Activated T-helper 2 cell treated with anti-CD3 and anti-CD28 coated beads, Interferon-gamma antibody, Interleukin-2, Interleukin-4, amounts not matched to agents 10 μg/mL and 5 μg/mL and 100 μg/mL, durations not matched to agents 14 hours and 24 hours and 36 hours (primary cell): Measurements from ENCODE around the gene RNF125. TPM values are rescaled to one million over a fixed set of nuclear protein-coding genes. Genes with fewer than 3 reads are reported as not detected.
A peak's percentile ranks its signal among the peaks of the same experiment; 100 is the strongest.
"Not testable (repeated sequence)": the region's sequence is repeated elsewhere in the genome, so short reads cannot be mapped to it uniquely, and the experiment has no call there.

Source experiments
- DNase-seq: peaks from one replicate; pipeline ENCODE4 v3.0.0; 2021; ENCODE audit warnings: low spot score
- H3K27ac Mint-ChIP-seq: one replicate; pipeline ENCODE4 v1.8.0; 2021; ENCODE audit warnings: mixed read lengths
- H3K27me3 Mint-ChIP-seq: one replicate; pipeline ENCODE4 v1.8.0; 2021; ENCODE audit warnings: low read depth, mixed read lengths
- H3K36me3 Mint-ChIP-seq: one replicate; pipeline ENCODE4 v1.8.0; 2021; ENCODE audit warnings: low read depth, mixed read lengths
- H3K4me1 Mint-ChIP-seq: one replicate; pipeline ENCODE4 v1.8.0; 2021; ENCODE audit warnings: low read depth, mixed read lengths
- H3K4me3 Mint-ChIP-seq: one replicate; pipeline ENCODE4 v1.8.0; 2021; ENCODE audit warnings: low read depth, mild to moderate bottlenecking, moderate library complexity, mixed read lengths
- H3K9me3 Mint-ChIP-seq: one replicate; pipeline ENCODE4 v1.8.0; 2021; ENCODE audit warnings: mixed read lengths
- intact Hi-C: fragments of 100-400 bp; cut with micrococcal nuclease; formaldehyde crosslinking; loops from one replicate; pipeline ENCODE4 v1.15.1; 2023
- total RNA-seq: library from RNA; stranded (reverse); gene quantifications from 2 replicates; pipeline ENCODE4 v1.2.3, GENCODE V29; 2022

RNF125 gene
- total RNA-seq, 1 donor from 2014 or later: 83.6 TPM

DNA sequence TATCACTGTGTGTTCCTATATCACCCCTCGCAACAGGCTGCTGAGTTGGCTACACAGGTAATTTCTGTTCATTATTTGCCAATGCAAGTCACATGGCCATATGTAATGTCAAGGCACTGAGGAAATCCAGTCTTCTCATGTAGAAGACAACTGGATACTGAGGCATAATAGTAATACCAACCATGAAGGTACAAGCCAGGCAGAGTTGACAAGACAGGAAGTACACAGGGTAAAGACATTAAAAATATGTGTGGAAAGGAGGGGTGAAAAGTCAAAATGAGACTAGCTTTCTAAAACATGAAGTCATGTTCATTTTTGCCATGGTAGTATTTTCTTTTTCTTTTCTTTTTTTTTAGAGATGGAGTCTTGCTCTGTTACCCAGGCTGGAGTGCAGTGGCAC, 55.6 kb downstream of the RNF125 start:
- Mint-ChIP-seq H3K36me3 (peaks cover 72% of the 10 kb centered on the region), H3K27ac (peak overlapping the region; percentile 35), H3K27me3 (no peaks in the 10 kb centered on the region), H3K9me3 (no peaks in the 10 kb centered on the region), H3K4me1 (peaks cover 38% of the 10 kb centered on the region), H3K4me3 (no peak overlapping the region)
- DNase-seq: no peak
- intact Hi-C loops: loop anchor here (1.0 kb wide), 1 partner anchor 130 kb away; no protein-coding TSS in a partner anchor

DNA sequence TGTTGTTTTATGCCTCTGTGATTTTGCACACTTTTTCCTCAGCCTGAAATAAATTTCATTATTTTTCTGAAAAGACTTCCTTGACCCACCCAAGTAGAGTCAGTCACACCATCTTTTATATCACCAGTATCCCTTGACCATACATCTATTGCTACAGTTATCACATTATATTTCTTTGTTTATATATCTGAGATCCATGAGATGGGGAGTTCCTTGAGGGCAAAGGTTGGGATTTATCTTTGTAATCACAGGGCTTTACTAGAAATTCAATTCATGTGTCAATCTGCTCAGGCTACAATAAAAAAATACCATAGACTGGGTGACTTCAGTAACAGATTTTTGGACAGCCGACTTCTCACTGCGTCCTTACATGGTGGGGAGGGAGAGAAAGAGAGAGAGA, 60.2 kb downstream of the RNF125 start:
- intact Hi-C loops: no loop called here
- Mint-ChIP-seq H3K36me3 (peaks cover 54% of the 10 kb centered on the region), H3K4me3 (no peak overlapping the region), H3K4me1 (peaks cover 29% of the 10 kb centered on the region), H3K27me3 (no peaks in the 10 kb centered on the region), H3K9me3 (no peaks in the 10 kb centered on the region), H3K27ac (no peak overlapping the region)
- DNase-seq: no peak

DNA sequence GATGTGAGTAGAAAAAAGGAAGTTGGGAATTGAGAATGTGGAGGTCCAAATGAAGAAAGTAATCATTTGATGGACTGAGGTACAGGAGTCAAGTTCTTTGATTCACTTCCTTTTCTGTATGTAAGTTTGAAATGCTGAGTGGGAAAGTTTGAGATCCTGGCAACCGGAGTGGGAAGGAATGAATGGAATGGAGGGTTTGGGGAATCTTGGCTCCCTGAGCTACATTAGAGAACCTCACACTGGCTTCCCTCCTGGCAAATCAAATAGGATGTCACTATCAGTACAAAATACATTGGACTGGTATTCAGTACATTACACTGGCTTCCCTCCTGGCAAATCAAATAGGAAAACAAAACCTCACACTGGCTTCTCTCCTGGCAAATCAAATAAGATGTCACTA, 63.3 kb downstream of the RNF125 start:
- H3K27me3 Mint-ChIP-seq: no peaks in the 10 kb centered on the region
- intact Hi-C loops: no loop called here
- H3K4me1 Mint-ChIP-seq: peaks cover 32% of the 10 kb centered on the region
- no peak overlapping the region for H3K27ac Mint-ChIP-seq
- no peak overlapping the region for H3K4me3 Mint-ChIP-seq
- H3K9me3 Mint-ChIP-seq: no peaks in the 10 kb centered on the region
- H3K36me3 Mint-ChIP-seq: peaks cover 38% of the 10 kb centered on the region
- DNase-seq: no peak

DNA sequence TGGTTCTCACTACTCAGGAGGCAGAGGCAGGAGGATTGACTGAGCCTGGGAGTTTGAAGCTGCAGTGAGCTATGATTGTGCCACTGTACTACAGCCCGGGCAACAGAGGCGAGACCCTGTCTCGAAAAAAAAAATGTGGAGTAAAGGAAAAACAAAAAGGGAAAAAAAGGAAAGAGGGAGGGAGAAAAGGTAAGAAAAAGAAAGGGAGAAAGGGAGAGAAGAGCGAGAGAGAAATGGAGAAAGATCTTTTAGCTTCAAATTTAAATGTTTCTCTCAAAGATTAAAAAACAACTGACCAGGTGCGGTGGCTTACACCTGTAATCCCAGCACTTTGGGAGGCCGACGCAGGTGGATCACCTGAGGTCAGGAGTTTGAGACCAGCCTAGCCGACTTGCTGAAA, 65.2 kb downstream of the RNF125 start:
- peak overlapping the region; percentile 73 for H3K27ac Mint-ChIP-seq
- intact Hi-C loops: no loop called here
- no peaks in the 10 kb centered on the region for H3K27me3 Mint-ChIP-seq
- H3K4me1 Mint-ChIP-seq: peaks cover 39% of the 10 kb centered on the region
- H3K4me3 Mint-ChIP-seq: peak overlapping the region; percentile 13
- H3K36me3 Mint-ChIP-seq: peaks cover 40% of the 10 kb centered on the region
- H3K9me3 Mint-ChIP-seq: no peaks in the 10 kb centered on the region
- no peak for DNase-seq

DNA sequence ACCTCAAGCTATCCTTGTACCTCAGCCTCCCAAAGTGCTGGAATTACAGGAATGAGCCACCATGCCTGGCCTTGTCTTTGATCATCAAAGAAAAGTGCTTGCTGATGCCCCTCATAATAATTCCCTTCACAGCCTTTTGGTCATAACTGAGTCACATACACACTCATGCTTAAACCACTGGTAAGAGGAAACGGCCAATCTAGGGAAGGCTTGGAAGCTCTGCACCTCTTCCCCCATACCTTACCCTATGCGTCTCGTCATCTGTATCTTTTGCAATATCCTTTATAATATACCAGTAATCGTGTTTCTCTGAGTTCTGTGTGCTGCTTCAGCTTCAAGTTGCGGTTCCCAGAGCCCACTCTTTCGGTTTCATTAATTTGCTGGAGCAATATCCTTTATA, 68.3 kb downstream of the RNF125 start:
- Mint-ChIP-seq H3K36me3 (peaks cover 30% of the 10 kb centered on the region), H3K4me3 (no peak overlapping the region), H3K27me3 (no peaks in the 10 kb centered on the region), H3K27ac (no peak overlapping the region), H3K4me1 (peaks cover 40% of the 10 kb centered on the region), H3K9me3 (no peaks in the 10 kb centered on the region)
- DNase-seq: no peak
- intact Hi-C loops: no loop called here

DNA sequence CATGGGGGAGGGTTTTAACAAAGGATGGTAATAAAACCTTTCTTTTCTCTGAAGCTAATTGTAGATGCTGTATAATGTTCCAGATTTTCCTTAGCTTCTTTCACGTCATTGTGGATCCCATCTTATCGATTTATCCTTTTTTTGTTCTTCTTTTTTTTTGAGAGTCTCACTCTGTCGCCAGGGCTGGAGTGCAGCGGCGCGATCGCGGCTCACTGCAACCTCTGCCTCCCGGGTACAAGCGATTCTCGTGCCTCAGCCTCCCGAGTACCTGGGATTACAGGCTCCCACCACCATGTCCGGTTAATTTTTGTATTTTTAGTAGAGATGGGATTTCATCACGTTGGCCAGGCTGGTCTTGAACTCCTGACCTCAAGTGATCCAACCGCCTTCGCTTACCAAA, 72.2 kb downstream of the RNF125 start:
- not testable (repeated sequence) for H3K9me3 Mint-ChIP-seq, H3K27me3 Mint-ChIP-seq, DNase-seq, H3K27ac Mint-ChIP-seq, H3K4me3 Mint-ChIP-seq
- Mint-ChIP-seq H3K36me3 (peaks cover 48% of the 10 kb centered on the region), H3K4me1 (peaks cover 36% of the 10 kb centered on the region)
- intact Hi-C loops: loop anchor here (5.0 kb wide), 1 partner anchor 434 kb away; no protein-coding TSS in a partner anchor

DNA sequence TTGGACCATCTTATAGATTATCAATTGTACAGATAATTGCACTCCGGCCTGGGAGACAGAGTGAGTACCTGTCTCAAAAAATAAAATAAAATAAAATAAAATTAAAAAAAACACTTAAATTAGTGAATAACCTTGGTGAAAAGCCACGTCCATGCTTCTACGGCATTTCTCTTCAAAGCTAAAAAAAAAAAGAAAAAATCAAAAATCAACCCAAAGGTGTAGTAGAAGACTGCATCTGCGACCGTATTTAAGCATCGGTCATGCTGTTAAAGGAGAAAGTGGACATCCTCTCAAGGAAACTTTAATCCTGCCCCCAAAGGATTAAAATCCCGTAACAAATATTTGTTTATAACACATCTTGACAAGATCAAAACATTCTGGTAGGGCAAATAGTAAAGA, 72.7 kb downstream of the RNF125 start:
- Mint-ChIP-seq H3K27ac (peak overlapping the region; percentile 92), H3K4me1 (peaks cover 39% of the 10 kb centered on the region), H3K4me3 (peak overlapping the region; percentile 81), H3K27me3 (no peaks in the 10 kb centered on the region), H3K9me3 (no peaks in the 10 kb centered on the region), H3K36me3 (peaks cover 50% of the 10 kb centered on the region)
- intact Hi-C loops: loop anchor here (5.0 kb wide), 1 partner anchor 434 kb away; no protein-coding TSS in a partner anchor
- no peak for DNase-seq

DNA sequence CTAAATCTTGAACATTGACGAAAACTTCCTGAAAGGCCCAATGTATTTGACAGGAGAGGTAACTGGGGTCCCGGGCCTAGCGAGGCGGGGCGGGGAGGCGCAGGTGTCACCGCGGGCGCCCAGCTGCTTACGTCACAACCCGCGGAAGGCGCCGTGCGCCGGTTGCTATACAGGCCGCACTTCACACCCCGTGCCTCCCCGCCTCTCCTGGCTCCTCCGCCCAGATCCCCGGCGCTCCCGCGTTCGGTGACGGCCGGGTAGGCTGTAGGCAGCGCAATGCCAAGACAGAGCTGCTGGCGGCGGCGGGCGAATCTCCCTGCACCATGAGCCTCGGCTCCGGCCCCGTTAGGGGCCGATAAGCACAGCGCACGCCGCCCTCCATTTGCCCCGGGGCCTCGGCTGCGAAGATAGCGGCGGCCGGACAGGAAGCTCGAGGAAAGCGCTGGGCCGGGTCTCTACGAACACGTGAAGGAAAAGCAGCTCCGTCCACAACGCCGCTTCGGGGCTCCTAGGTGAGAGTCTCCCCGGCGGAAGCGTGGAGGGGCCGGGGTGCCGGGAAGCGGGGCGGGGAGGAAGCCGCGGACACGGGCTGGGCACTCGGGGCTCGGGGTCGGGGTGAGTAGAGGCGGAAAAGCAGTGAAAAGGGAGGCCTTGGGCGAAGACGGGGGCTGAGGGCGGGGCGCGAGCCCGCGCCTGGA, 73.2 kb downstream of the RNF125 start, which contains the start of gene RNF138:
Gene RNF138, plus strand, starts transcription at position 151 of the 698 bp plus-strand sequence. CDS start 903 bp downstream, outside the sequence.
- peak; percentile 85 for DNase-seq
- H3K27ac Mint-ChIP-seq: peak within 1 kb of the TSS; percentile 93
- peaks cover 55% of the 10 kb centered on the region for H3K36me3 Mint-ChIP-seq
- H3K9me3 Mint-ChIP-seq: no peaks in the 10 kb centered on the region
- H3K27me3 Mint-ChIP-seq: no peaks in the 10 kb centered on the region
- intact Hi-C loops: loop anchor here (1.0 to 5.0 kb wide), 6 partner anchors 15 to 435 kb away; partner anchors contain the start of genes RNF125 and TRAPPC8
- peaks cover 43% of the 10 kb centered on the region for H3K4me1 Mint-ChIP-seq
- H3K4me3 Mint-ChIP-seq: peak within 1 kb of the TSS; percentile 92

DNA sequence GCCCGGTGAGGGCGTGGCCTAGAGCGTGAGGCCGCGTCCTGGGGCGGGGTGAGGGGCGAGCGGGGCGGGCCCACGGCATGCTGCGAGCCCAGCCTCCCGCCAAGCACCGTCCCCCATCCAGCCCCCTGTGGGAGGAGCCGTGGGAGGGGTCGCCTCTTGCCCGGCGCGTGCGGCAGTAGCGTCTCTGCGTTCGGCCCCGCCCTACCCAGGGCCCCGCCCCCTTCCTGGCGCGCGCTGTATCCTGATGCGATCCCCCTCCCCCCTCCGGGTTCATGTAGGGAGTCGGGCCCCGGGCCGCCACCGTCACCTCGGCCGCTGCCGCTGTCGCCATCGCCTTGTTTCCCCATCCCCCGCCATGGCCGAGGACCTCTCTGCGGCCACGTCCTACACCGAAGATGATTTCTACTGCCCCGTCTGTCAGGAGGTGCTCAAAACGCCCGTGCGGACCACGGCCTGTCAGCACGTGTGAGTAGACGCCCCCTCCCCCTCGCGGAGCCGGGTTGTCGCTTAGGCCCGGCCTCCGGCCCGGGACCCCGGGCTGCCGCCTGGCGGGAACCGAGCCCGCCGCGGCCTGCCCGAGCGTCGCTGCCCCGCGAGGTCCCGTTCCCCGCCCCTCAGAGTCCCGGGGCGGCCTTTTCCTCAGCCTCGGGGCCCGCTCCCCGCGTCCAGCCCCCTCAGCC, 73.9 kb downstream of the RNF125 start:
- Mint-ChIP-seq H3K9me3 (no peaks in the 10 kb centered on the region), H3K27ac (peak overlapping the region; percentile 93), H3K4me3 (peak overlapping the region; percentile 94), H3K36me3 (peaks cover 56% of the 10 kb centered on the region), H3K27me3 (no peaks in the 10 kb centered on the region), H3K4me1 (peaks cover 40% of the 10 kb centered on the region)
- intact Hi-C loops: loop anchor here (1.0 to 5.0 kb wide), 6 partner anchors 14 to 435 kb away; partner anchors contain the start of genes RNF125 and TRAPPC8
- peak; percentile 98 for DNase-seq

DNA sequence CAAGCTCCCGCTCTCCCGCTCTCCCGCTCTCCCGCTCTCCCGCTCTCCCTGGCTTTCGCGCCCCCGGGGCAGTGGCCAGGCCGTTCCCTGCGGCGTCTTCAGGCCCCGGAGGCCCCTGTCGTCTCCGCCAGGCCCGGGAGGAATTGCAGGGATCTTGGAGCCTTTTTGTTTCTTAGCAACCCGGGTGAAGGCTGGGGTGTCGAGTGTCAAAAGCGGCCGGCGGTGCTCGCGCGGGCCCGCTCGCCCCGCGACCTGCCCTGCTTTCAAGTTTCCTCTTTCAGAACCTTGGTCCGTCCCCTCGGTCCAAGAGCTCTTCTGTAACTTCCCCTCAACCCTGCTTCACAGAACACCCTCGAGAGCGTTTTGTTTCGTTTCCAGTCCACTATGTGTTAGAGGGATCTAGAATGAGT, 74.5 kb downstream of the RNF125 start:
- DNase-seq: peak; percentile 30
- peaks cover 37% of the 10 kb centered on the region for H3K4me1 Mint-ChIP-seq
- H3K27ac Mint-ChIP-seq: peak overlapping the region; percentile 89
- intact Hi-C loops: loop anchor here (2.0 to 5.0 kb wide), 4 partner anchors 14 to 436 kb away; no protein-coding TSS in a partner anchor
- H3K36me3 Mint-ChIP-seq: peaks cover 53% of the 10 kb centered on the region
- peak overlapping the region; percentile 94 for H3K4me3 Mint-ChIP-seq
- H3K27me3 Mint-ChIP-seq: no peaks in the 10 kb centered on the region
- no peaks in the 10 kb centered on the region for H3K9me3 Mint-ChIP-seq

DNA sequence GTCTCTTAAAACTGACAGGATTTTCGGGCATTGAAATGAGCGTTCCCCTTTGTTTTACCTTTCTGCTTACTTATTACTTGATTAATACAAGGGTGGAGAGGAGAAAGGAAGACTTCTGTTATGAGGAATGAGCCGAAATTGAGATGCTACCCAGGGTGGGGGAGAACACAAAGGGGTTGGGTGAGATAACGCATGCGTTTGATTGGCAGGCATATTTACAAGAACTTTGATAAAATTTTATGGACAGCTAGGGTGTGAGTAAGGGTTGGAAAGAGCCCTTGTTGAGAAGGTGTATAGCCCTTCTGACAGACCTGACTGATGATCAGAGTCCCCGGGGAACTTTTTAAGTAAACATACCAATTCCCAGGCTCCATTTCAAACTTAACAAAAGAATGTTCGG, 74.9 kb downstream of the RNF125 start:
- DNase-seq: no peak
- no peaks in the 10 kb centered on the region for H3K9me3 Mint-ChIP-seq
- peaks cover 52% of the 10 kb centered on the region for H3K36me3 Mint-ChIP-seq
- peak overlapping the region; percentile 94 for H3K4me3 Mint-ChIP-seq
- no peaks in the 10 kb centered on the region for H3K27me3 Mint-ChIP-seq
- intact Hi-C loops: loop anchor here (2.0 to 5.0 kb wide), 4 partner anchors 13 to 436 kb away; no protein-coding TSS in a partner anchor
- peaks cover 37% of the 10 kb centered on the region for H3K4me1 Mint-ChIP-seq
- H3K27ac Mint-ChIP-seq: peak overlapping the region; percentile 89

DNA sequence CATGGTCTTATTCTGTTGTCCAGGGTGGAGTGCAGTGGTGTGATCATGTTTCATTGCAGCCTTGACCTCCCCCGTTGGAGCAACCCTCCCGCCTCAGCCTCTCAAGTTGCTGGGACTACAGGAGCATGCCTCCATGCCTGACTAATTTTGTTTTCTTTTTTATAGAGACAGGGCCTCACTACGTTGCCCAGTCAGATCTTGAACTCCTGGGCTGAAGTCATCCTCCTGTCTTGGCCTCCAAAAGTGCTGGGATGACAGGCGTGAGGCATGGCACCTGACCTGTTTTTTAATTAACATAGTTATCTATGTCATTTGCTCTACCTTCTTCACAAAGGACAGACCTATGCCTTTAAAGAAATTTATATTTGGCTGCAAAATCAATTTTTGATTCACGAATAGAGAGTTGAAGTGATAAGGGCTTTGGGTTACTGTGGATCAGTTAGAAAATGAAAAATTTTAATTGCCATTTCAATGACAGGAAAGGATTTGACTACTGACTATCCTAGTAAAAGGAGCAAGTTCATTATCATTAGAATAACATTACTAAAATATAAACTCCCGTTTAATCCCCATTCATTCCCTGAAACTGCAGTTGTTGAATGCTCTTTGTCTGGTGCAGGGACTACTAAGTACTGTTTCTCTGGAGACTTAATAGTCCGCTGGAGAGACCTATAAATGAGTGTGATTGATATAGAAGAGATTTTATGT, 76.7 kb downstream of the RNF125 start:
- Mint-ChIP-seq H3K27ac (peak overlapping the region; percentile 28), H3K9me3 (no peaks in the 10 kb centered on the region), H3K4me3 (peak overlapping the region; percentile 82), H3K27me3 (no peaks in the 10 kb centered on the region), H3K4me1 (peaks cover 49% of the 10 kb centered on the region), H3K36me3 (peaks cover 55% of the 10 kb centered on the region)
- intact Hi-C loops: no loop called here
- DNase-seq: no peak
